HepG2 (cell line): Measurements from ENCODE around the gene PASK. TPM values are rescaled to one million over a fixed set of nuclear protein-coding genes. Genes with fewer than 3 reads are reported as not detected.

Experiments used
- ATAC-seq: fragments of 200-7000 bp; cut with Tn5 transposase; 3 replicates; pipeline ENCODE4 v1.9.1; 2020; ENCODE audit warnings: mild to moderate bottlenecking, moderate library complexity
- BruUV-seq: library from RNA; stranded (reverse); fragments of 400-500 nt; replicated peaks from 2 replicates; lab custom pipeline; 2021; lab: Mats Ljungman, UMichigan
- CTCF ChIA-PET: fragments of 300-600 bp; formaldehyde crosslinking; extraction: SDS; loops from one replicate; lab custom pipeline; 2021; ENCODE audit warnings: low total read pairs, inconsistent platforms, low intra/inter-chr PET ratio; lab: Yijun Ruan, JAX
- POLR2A ChIA-PET: fragments of 350-600 bp; sonication (Branson Sonifier 250); formaldehyde crosslinking; loops from one replicate; lab custom pipeline; 2020; ENCODE audit warnings: antibody characterized with exemption, inconsistent platforms; lab: Yijun Ruan, JAX
- DNase-seq: peaks from one replicate; pipeline ENCODE4 v3.0.0-alpha.2; 2015; ENCODE audit warnings: low spot score
- FAIRE-seq: peaks from 3 replicates; lab custom pipeline; 2011; peaks lifted over from hg19 to GRCh38; lab: Jason Lieb, UNC
- H2AFZ ChIP-seq: one replicate; pipeline ENCODE4 v1.6.1; 2011; ENCODE audit warnings: low read length, inconsistent platforms
- H3K27ac ChIP-seq: fragments of 300-600 bp; 3 replicates; pipeline ENCODE4 v1.8.0; 2011; ENCODE audit warnings: mixed run types, mild to moderate bottlenecking, mixed read lengths, low read length, inconsistent platforms; ENCODE audit not compliant: insufficient read depth; ENCODE audit errors: extremely low read length
- H3K27me3 ChIP-seq, 2 experiments: fragments of 200-600 bp in 1 of 2; 2 replicates in 1 of 2; 3 replicates in 1 of 2; pipeline versions ENCODE4 v1.6.0 to v1.8.0; 2011; ENCODE audit warnings: low read length in 2 of 2, mild to moderate bottlenecking in 2 of 2, moderate library complexity in 2 of 2, inconsistent platforms in 1 of 2; ENCODE audit not compliant: insufficient read depth in 2 of 2, control insufficient read depth in 1 of 2
- H3K36me3 ChIP-seq, 2 experiments: fragments of 200-600 bp in 1 of 2; replicated peaks in 1 of 2; 2 replicates in 1 of 2; 3 replicates in 1 of 2; pipeline versions ENCODE4 v1.5.1 to v1.8.0; 2011; ENCODE audit warnings: low read length in 2 of 2, inconsistent platforms in 1 of 2; ENCODE audit not compliant: insufficient read depth in 2 of 2, control insufficient read depth in 1 of 2
- H3K4me1 ChIP-seq: 2 replicates; pipeline ENCODE4 v1.5.1; 2012; ENCODE audit warnings: low read length, inconsistent platforms; ENCODE audit not compliant: insufficient read depth
- H3K4me2 ChIP-seq: 2 replicates; pipeline ENCODE4 v1.6.0; 2011; ENCODE audit warnings: low read depth, low read length, inconsistent platforms
- H3K4me3 ChIP-seq, 3 experiments: fragments of 200-600 bp in 1 of 3; sonication (generic), shearing (Covaris generic) in 1 of 3; replicated peaks in 1 of 3; 2 replicates each; pipeline ENCODE4 v1.5.1; 2011 to 2016; ENCODE audit warnings: low read length in 3 of 3, inconsistent platforms in 2 of 3, low read depth in 2 of 3, mild to moderate bottlenecking in 2 of 3, control low read depth in 1 of 3, mixed read lengths in 1 of 3; ENCODE audit not compliant: insufficient read depth in 1 of 3
- H3K79me2 ChIP-seq: one replicate; pipeline ENCODE4 v1.6.1; 2011; ENCODE audit warnings: low read length, inconsistent platforms; ENCODE audit not compliant: insufficient read depth
- H3K9ac ChIP-seq: 2 replicates; pipeline ENCODE4 v1.6.0; 2011; ENCODE audit warnings: mild to moderate bottlenecking, low read depth, low read length, inconsistent platforms; ENCODE audit not compliant: insufficient read depth
- H3K9me3 ChIP-seq: 2 replicates; pipeline ENCODE4 v1.5.1; 2012; ENCODE audit warnings: mild to moderate bottlenecking, low read length
- H4K20me1 ChIP-seq: 2 replicates; pipeline ENCODE4 v1.6.0; 2011; ENCODE audit warnings: inconsistent platforms, mild to moderate bottlenecking, low read length, moderate library complexity; ENCODE audit not compliant: insufficient read depth
- ARID2 ChIP-seq: sonication (generic); formaldehyde crosslinking; IDR thresholded peaks from 2 replicates; pipeline ENCODE4 v1.8.1; 2022; ENCODE audit warnings: mild to moderate bottlenecking, missing genetic modification reagents, borderline replicate concordance
- FOXM1 ChIP-seq: sonication (generic); formaldehyde crosslinking; IDR thresholded peaks from 2 replicates; pipeline ENCODE4 v1.5.0; 2020; ENCODE audit warnings: missing genetic modification reagents
- HES4 ChIP-seq: sonication (generic); formaldehyde crosslinking; IDR thresholded peaks from 2 replicates; pipeline ENCODE4 v1.9.0; 2021; ENCODE audit warnings: mild to moderate bottlenecking, missing genetic modification reagents, borderline replicate concordance
- KMT2A ChIP-seq: sonication (generic); formaldehyde crosslinking; IDR thresholded peaks from 2 replicates; pipeline ENCODE4 v1.4.0; 2020; ENCODE audit warnings: missing genetic modification reagents
- RXRB ChIP-seq: IDR thresholded peaks from 2 replicates; pipeline ENCODE4 v1.6.1; 2016; ENCODE audit warnings: borderline replicate concordance, missing genetic modification reagents, missing compliant biosample characterization
- SUZ12 ChIP-seq: fragments of 150-350 bp; IDR thresholded peaks from 2 replicates; pipeline ENCODE4 v1.6.1; 2014; ENCODE audit warnings: low read depth, low read length
- ZFP82 ChIP-seq: sonication (generic); formaldehyde crosslinking; IDR thresholded peaks from 2 replicates; pipeline ENCODE4 v1.5.1; 2020; ENCODE audit warnings: mild to moderate bottlenecking, missing genetic modification reagents, borderline replicate concordance
- ZNF180 ChIP-seq: sonication (generic); formaldehyde crosslinking; IDR thresholded peaks from 2 replicates; pipeline ENCODE4 v1.4.0; 2020; ENCODE audit warnings: low read depth, missing genetic modification reagents, borderline replicate concordance
- ZNF616 ChIP-seq: sonication (generic); formaldehyde crosslinking; IDR thresholded peaks from 2 replicates; pipeline ENCODE4 v1.5.0; 2020; ENCODE audit warnings: low read depth, mild to moderate bottlenecking, missing genetic modification reagents
- ZNF619 ChIP-seq: sonication (generic); formaldehyde crosslinking; IDR thresholded peaks from 2 replicates; pipeline ENCODE4 v1.4.0; 2020; ENCODE audit warnings: mild to moderate bottlenecking, missing genetic modification reagents
- WGBS: methylation state at CpG from one replicate; pipeline ENCODE4 v1.1.6; 2017; ENCODE audit warnings: low lambda C conversion rate; 5-methylcytosine and 5-hydroxymethylcytosine counted together
- in situ Hi-C: cut with HindIII; loops from 2 replicates; pipeline ENCODE4 v1.10.0; 2017; ENCODE audit warnings: low pct_unique_long_range_greater_than_20kb; ENCODE audit not compliant: extremely low pct_ligation_motif_present
- intact Hi-C: fragments of 100-400 bp; cut with micrococcal nuclease; formaldehyde crosslinking; loops from one replicate; pipeline ENCODE4 v1.10.0; 2022; ENCODE audit not compliant: unreplicated experiment
- polyA plus RNA-seq, 8 experiments: library from polyadenylated mRNA; depleted of rRNA in 3 of 8; stranded (reverse) in 7 of 8; unstranded in 1 of 8; fragments of >200 nt; fragmentation: Illumina TruSeq in 4 of 8; extraction: Trizol in 4 of 8; gene quantifications; 2 replicates each; pipeline versions ENCODE4 v1.2.1 to v1.2.3, GENCODE V29; 2011 to 2016; ENCODE audit warnings: low read depth in 4 of 8, missing spikeins in 1 of 8, mixed read lengths in 1 of 8; ENCODE audit not compliant: insufficient read depth in 1 of 8
- total RNA-seq, 5 experiments: library from RNA; depleted of rRNA; stranded (reverse); fragments of >200 nt; fragmentation: Illumina TruSeq; extraction: Trizol; gene quantifications; 2 replicates each; pipeline ENCODE4 v1.2.3, GENCODE V29; 2016; ENCODE audit warnings: low read depth in 1 of 5
- TF ChIP-seq, protein P1 (sequence below): sonication (generic); formaldehyde crosslinking; IDR thresholded peaks from 2 replicates; pipeline ENCODE4 v1.4.0; 2020; ENCODE audit warnings: mild to moderate bottlenecking, missing genetic modification reagents
- TF ChIP-seq, protein P2 (sequence below): sonication (generic); formaldehyde crosslinking; IDR thresholded peaks from 2 replicates; pipeline ENCODE4 v1.4.0; 2020; ENCODE audit warnings: mild to moderate bottlenecking, missing genetic modification reagents
- TF ChIP-seq, protein P3 (sequence below): sonication (generic); formaldehyde crosslinking; IDR thresholded peaks from 2 replicates; pipeline ENCODE4 v1.8.0; 2022; ENCODE audit warnings: low read depth, missing genetic modification reagents

PASK gene
- total and polyA plus RNA-seq, 2 of the 13 experiments (the other 11 are each of a cell fraction or from before 2014, with no cell fraction given), result 6.9 to 17.0 TPM

GRCh38 chr2:241151934-241152660 is 2.8 kb upstream of the PASK start:
- POLR2A ChIA-PET, result no interaction called here
- H2AFZ ChIP-seq, result no peak overlapping the region
- no peak overlapping the region for H3K27ac ChIP-seq
- no peaks in the 10 kb centered on the region for H3K9me3 ChIP-seq
- peaks cover 25% of the 10 kb centered on the region for H3K4me1 ChIP-seq
- 87% methylated on average over 8 of the region's 8 CpGs for WGBS
- no peaks in the 10 kb centered on the region for H4K20me1 ChIP-seq
- H3K4me3 ChIP-seq, result no peak overlapping the region
- DNase-seq, result no peak
- H3K4me2 ChIP-seq, result peak overlapping the region; percentile 87; the same call in 1 of the 2 replicates
- peaks cover 22% of the 10 kb centered on the region for H3K79me2 ChIP-seq
- TF ChIP-seq ARID2 (no peak), ZNF619 (no peak), SUZ12 (no peak), RXRB (CRISPR knock-in tag) (no peak), ZNF616 (CRISPR knock-in tag) (no peak), ZFP82 (CRISPR knock-in tag) (no peak), HES4 (no peak), KMT2A (no peak), FOXM1 (CRISPR knock-in tag) (no peak), ZNF180 (CRISPR knock-in tag) (no peak)
- TF ChIP-seq, protein P1, sequence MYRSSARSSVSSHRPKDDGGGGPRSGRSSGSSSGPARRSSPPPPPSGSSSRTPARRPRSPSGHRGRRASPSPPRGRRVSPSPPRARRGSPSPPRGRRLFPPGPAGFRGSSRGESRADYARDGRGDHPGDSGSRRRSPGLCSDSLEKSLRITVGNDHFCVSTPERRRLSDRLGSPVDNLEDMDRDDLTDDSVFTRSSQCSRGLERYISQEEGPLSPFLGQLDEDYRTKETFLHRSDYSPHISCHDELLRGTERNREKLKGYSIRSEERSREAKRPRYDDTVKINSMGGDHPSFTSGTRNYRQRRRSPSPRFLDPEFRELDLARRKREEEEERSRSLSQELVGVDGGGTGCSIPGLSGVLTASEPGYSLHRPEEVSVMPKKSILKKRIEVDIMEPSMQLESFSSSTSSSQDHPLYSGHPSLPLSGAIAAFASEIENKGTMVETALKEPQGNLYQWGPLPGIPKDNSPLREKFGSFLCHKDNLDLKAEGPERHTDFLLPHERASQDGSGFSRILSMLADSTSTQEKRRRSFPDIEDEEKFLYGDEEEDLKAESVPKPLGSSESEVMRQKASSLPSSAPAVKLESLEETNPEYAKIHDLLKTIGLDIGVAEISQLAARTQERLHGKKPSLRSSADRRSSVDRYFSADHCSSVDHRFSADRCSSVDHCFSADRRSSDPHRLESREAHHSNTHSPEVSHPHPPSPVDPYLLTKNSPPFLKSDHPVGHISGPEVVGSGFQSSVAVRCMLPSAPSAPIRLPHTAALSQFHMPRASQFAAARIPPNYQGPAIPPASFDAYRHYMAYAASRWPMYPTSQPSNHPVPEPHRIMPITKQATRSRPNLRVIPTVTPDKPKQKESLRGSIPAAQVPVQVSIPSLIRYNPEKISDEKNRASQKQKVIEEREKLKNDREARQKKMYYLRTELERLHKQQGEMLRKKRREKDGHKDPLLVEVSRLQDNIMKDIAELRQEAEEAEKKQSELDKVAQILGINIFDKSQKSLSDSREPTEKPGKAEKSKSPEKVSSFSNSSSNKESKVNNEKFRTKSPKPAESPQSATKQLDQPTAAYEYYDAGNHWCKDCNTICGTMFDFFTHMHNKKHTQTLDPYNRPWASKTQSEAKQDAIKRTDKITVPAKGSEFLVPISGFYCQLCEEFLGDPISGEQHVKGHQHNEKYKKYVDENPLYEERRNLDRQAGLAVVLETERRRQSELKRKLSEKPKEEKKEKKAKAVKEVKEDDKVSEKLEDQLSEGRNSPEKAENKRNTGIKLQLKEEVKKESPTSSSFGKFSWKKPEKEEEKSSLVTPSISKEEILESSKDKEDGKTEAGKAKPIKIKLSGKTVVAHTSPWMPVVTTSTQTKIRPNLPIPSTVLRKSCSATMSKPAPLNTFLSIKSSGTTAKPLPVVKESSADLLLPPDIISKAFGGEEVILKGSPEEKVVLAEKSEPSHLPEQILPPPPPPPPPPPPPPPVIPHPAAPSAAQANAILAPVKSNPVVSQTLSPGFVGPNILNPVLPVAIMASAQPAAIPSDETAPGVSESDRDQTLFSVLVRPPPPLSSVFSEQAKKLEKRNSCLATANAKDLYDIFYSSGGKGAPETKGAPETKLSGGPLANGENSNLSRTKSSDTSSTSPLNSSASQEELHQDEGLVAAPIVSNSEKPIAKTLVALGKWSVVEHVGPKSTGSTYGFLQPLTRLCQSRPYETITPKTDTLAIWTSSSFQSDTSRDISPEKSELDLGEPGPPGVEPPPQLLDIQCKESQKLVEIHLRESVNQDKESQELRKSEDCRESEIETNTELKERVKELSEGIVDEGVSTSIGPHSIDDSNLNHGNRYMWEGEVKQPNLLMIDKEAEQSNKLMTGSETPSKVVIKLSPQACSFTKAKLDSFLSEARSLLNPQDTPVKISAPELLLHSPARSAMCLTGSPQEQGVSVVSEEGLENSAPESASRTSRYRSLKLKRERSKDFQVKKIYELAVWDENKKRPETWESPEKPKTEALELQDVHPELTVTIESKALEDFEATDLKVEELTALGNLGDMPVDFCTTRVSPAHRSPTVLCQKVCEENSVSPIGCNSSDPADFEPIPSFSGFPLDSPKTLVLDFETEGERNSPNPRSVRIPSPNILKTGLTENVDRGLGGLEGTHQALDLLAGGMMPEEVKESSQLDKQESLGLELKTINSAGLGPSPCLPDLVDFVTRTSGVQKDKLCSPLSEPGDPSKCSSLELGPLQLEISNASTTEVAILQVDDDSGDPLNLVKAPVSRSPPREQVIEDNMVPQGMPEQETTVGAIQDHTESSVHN (CRISPR knock-in tag), result no peak
- TF ChIP-seq, protein P2, sequence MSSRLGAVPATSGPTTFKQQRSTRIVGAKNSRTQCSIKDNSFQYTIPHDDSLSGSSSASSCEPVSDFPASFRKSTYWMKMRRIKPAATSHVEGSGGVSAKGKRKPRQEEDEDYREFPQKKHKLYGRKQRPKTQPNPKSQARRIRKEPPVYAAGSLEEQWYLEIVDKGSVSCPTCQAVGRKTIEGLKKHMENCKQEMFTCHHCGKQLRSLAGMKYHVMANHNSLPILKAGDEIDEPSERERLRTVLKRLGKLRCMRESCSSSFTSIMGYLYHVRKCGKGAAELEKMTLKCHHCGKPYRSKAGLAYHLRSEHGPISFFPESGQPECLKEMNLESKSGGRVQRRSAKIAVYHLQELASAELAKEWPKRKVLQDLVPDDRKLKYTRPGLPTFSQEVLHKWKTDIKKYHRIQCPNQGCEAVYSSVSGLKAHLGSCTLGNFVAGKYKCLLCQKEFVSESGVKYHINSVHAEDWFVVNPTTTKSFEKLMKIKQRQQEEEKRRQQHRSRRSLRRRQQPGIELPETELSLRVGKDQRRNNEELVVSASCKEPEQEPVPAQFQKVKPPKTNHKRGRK (CRISPR knock-in tag), result no peak
- TF ChIP-seq, protein P3, sequence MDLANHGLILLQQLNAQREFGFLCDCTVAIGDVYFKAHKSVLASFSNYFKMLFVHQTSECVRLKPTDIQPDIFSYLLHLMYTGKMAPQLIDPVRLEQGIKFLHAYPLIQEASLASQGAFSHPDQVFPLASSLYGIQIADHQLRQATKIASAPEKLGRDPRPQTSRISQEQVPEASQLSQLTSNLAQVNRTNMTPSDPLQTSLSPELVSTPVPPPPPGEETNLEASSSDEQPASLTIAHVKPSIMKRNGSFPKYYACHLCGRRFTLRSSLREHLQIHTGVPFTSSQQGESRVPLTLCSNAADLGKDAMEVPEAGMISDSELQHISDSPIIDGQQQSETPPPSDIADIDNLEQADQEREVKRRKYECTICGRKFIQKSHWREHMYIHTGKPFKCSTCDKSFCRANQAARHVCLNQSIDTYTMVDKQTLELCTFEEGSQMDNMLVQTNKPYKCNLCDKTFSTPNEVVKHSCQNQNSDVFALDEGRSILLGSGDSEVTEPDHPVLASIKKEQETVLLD, result no peak
- no peak overlapping the region for H3K9ac ChIP-seq
- BruUV-seq, result no TSS peak
- intact Hi-C loops, result no loop called here
- peaks cover 3 to 17% of the 10 kb centered on the region in 2 experiments; a peak in 4 of 5 replicates for H3K36me3 ChIP-seq
- ATAC-seq, result no peak
- CTCF ChIA-PET, result no interaction called here
- in situ Hi-C loops, result no loop called here
- no peak for FAIRE-seq
- no peaks in the 10 kb centered on the region; a peak in 1 of 5 replicates for H3K27me3 ChIP-seq
